Measurements from ENCODE around the gene IL34. TPM values are rescaled to one million over a fixed set of nuclear protein-coding genes. Genes with fewer than 3 reads are reported as not detected.
A peak's percentile ranks its signal among the peaks of the same experiment; 100 is the strongest.

The IL34 gene
- polyA plus RNA-seq, 1 of the 3 experiments (the other 2 are of a cell fraction): 0.18 TPM

DNA sequence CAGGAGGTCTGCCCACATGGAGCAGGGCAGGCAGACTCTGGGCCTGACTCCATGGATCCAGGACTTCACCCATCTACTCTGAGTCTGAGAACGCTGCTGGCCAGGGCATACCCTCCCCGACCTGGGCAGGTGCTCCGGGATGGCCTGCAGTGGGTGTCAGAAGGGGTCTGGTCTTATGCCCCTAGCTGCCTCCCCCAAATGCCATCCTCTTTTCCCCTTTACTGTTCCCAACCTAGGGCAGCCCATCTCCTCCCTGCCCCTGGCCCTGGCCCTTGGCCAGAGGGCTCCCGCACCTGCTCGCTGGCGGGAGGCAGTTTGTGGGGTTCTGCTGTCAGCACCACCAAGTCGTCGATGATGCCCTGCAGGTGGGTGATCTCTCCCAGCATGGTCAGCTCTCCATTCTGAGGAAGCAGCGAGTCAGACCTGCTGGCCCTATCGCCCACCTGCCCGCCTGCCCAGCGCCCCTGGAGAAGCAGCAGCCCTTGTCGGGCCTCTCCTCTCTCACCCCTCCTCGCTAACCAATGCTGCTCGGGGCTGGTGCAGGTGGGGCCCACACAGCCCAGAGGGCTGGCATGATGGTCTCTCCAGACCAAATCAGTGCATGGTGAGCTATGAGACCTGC, 31.3 kb downstream of the IL34 start:
- H3K79me2 ChIP-seq (ENCODE audit: insufficient read depth): peaks cover 39% of the 10 kb centered on the region
- H3K4me3 ChIP-seq (ENCODE audit: low read depth in 2 of 2, low read length in 1 of 2): no peak overlapping the region
- H3K9ac ChIP-seq: no peak overlapping the region
- peaks cover 32 to 62% of the 10 kb centered on the region in 2 experiments for H3K36me3 ChIP-seq (replicated peaks in 1 of 2; ENCODE audit: control insufficient read depth in 1 of 2, insufficient read depth in 2 of 2, low read length in 1 of 2)
- ChIA-PET POLR2A (no interaction called here), CTCF (interaction anchor here (1.3 to 14.3 kb wide), 3 partner anchors 18 to 91 kb away, joined by 3 to 181 read pairs (median 11); no protein-coding TSS in a partner anchor)
- no peaks in the 10 kb centered on the region for H3K9me2 ChIP-seq
- peaks cover 29% of the 10 kb centered on the region for H4K20me1 ChIP-seq (ENCODE audit: insufficient read depth)
- DNase-seq: peak; percentile 8
- no peak overlapping the region for H3K4me2 ChIP-seq
- peaks cover 0 to 16% of the 10 kb centered on the region in 2 experiments; a peak in 1 of 4 replicates for H3K4me1 ChIP-seq (ENCODE audit: control insufficient read depth in 1 of 2, insufficient read depth in 2 of 2, low read depth in 1 of 2, low read length in 1 of 2)
- TF ChIP-seq, protein P1, sequence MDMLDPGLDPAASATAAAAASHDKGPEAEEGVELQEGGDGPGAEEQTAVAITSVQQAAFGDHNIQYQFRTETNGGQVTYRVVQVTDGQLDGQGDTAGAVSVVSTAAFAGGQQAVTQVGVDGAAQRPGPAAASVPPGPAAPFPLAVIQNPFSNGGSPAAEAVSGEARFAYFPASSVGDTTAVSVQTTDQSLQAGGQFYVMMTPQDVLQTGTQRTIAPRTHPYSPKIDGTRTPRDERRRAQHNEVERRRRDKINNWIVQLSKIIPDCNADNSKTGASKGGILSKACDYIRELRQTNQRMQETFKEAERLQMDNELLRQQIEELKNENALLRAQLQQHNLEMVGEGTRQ (IDR thresholded peaks at IDR 0.05; ENCODE audit: borderline replicate concordance, low read depth, low read length): no peak
- TF ChIP-seq YY1 (IDR thresholded peaks at IDR 0.05; ENCODE audit: low read depth) (no peak), POLR2AphosphoS5 (IDR thresholded peaks at IDR 0.05; ENCODE audit: low read depth, low read length) (no peak), FOXJ3 (CRISPR knock-in tag; IDR thresholded peaks at IDR 0.05) (no peak), TAF1 (IDR thresholded peaks at IDR 0.05; ENCODE audit: borderline replicate concordance, low read depth, low read length) (no peak), ELF1 (IDR thresholded peaks at IDR 0.05) (no peak), SIN3A (IDR thresholded peaks at IDR 0.05; ENCODE audit: borderline replicate concordance, low read depth, low read length) (no peak), GATA2 (CRISPR knock-in tag; IDR thresholded peaks at IDR 0.05) (no peak), EP300 (IDR thresholded peaks at IDR 0.05; ENCODE audit: borderline replicate concordance in 1 of 2, low read depth in 1 of 2, low read length in 1 of 2) (no peak), JUND (IDR thresholded peaks at IDR 0.05) (no peak), RFX5 (IDR thresholded peaks at IDR 0.05; ENCODE audit: low read length) (no peak), MXI1 (IDR thresholded peaks at IDR 0.05; ENCODE audit: low read depth, low read length) (no peak), TEAD4 (IDR thresholded peaks at IDR 0.05; ENCODE audit: borderline replicate concordance, insufficient read depth) (no peak)
- TF ChIP-seq, protein P2, sequence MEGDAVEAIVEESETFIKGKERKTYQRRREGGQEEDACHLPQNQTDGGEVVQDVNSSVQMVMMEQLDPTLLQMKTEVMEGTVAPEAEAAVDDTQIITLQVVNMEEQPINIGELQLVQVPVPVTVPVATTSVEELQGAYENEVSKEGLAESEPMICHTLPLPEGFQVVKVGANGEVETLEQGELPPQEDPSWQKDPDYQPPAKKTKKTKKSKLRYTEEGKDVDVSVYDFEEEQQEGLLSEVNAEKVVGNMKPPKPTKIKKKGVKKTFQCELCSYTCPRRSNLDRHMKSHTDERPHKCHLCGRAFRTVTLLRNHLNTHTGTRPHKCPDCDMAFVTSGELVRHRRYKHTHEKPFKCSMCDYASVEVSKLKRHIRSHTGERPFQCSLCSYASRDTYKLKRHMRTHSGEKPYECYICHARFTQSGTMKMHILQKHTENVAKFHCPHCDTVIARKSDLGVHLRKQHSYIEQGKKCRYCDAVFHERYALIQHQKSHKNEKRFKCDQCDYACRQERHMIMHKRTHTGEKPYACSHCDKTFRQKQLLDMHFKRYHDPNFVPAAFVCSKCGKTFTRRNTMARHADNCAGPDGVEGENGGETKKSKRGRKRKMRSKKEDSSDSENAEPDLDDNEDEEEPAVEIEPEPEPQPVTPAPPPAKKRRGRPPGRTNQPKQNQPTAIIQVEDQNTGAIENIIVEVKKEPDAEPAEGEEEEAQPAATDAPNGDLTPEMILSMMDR (IDR thresholded peaks at IDR 0.05): no peak
- TF ChIP-seq, protein P3, sequence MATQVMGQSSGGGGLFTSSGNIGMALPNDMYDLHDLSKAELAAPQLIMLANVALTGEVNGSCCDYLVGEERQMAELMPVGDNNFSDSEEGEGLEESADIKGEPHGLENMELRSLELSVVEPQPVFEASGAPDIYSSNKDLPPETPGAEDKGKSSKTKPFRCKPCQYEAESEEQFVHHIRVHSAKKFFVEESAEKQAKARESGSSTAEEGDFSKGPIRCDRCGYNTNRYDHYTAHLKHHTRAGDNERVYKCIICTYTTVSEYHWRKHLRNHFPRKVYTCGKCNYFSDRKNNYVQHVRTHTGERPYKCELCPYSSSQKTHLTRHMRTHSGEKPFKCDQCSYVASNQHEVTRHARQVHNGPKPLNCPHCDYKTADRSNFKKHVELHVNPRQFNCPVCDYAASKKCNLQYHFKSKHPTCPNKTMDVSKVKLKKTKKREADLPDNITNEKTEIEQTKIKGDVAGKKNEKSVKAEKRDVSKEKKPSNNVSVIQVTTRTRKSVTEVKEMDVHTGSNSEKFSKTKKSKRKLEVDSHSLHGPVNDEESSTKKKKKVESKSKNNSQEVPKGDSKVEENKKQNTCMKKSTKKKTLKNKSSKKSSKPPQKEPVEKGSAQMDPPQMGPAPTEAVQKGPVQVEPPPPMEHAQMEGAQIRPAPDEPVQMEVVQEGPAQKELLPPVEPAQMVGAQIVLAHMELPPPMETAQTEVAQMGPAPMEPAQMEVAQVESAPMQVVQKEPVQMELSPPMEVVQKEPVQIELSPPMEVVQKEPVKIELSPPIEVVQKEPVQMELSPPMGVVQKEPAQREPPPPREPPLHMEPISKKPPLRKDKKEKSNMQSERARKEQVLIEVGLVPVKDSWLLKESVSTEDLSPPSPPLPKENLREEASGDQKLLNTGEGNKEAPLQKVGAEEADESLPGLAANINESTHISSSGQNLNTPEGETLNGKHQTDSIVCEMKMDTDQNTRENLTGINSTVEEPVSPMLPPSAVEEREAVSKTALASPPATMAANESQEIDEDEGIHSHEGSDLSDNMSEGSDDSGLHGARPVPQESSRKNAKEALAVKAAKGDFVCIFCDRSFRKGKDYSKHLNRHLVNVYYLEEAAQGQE (IDR thresholded peaks at IDR 0.05; ENCODE audit: low read depth, low read length): no peak
- TF ChIP-seq, protein P4, sequence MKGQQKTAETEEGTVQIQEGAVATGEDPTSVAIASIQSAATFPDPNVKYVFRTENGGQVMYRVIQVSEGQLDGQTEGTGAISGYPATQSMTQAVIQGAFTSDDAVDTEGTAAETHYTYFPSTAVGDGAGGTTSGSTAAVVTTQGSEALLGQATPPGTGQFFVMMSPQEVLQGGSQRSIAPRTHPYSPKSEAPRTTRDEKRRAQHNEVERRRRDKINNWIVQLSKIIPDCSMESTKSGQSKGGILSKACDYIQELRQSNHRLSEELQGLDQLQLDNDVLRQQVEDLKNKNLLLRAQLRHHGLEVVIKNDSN (IDR thresholded peaks at IDR 0.05; ENCODE audit: borderline replicate concordance, low read depth): no peak
- H3K9me3 ChIP-seq: no peaks in the 10 kb centered on the region
- no peaks in the 10 kb centered on the region for H3K27me3 ChIP-seq (ENCODE audit: insufficient read depth)
- no peak overlapping the region for H2AFZ ChIP-seq (ENCODE audit: low read depth)
- no CpG with 5 or more reads among the region's 15 CpGs for WGBS (ENCODE audit: low lambda C conversion rate)
- H3F3A ChIP-seq (replicated peaks; ENCODE audit: insufficient read depth): peaks cover 4% of the 10 kb centered on the region
- no peak overlapping the region for H3K27ac ChIP-seq (ENCODE audit: low read depth in 2 of 2, low read length in 1 of 2)

Data from SK-N-SH (cell line).